Melanocyte of skin (primary cell): ENCODE results near the gene PPAT. TPM values are rescaled to one million over a fixed set of nuclear protein-coding genes. Genes with fewer than 3 reads are reported as not detected.

ENCODE experiments used
- total RNA-seq, 2 donors: library from RNA; depleted of rRNA; stranded (reverse); fragments of >200 nt; gene quantifications; 2 replicates each; pipeline ENCODE4 v1.2.3, GENCODE V29; 2012

The PPAT gene
- 10 to 100 TPM; 13.8 to 29.3 TPM for total RNA-seq

DNA sequence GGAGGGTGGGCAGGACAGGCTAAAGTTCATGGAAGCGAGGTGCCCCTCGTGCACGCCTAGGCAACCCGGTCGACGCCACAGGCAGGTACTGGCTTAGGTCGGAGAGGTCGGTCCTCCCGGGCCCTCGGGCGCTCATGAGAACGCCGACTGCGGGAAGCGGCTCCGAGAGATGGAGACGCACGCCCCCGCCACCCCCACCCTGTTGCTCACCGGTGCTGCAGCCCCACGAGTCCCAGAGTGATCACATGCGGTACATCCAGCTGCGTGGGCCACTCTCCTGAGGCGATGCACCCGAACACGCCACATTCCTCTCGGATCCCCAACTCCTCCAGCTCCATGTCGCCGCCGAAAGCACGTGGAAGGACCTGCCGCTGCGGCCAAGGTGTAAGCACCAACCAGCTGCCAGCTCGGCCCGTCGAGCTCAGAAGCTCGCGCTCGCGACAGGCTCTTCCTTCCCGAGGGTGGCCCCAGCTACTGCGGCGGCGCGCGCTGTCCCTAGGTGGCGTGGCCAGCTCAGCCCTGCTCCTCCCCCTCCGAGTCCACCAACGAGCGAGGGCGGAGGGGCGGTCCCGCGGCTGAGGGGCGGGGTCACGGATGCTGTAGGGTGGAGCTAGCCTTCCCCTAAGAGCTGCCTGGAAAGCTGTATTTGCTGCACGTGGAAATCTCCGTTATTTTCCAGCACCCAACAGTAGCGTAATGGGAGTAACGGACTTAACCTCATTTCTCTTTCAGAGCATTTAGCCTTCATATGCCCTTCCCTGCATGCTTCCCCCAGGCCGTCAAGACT lies at the start of gene PPAT:
Gene PPAT, minus strand, starts transcription at position 476 of the 787 bp plus-strand sequence. Its CDS starts 138 bp downstream, at position 338.

DNA sequence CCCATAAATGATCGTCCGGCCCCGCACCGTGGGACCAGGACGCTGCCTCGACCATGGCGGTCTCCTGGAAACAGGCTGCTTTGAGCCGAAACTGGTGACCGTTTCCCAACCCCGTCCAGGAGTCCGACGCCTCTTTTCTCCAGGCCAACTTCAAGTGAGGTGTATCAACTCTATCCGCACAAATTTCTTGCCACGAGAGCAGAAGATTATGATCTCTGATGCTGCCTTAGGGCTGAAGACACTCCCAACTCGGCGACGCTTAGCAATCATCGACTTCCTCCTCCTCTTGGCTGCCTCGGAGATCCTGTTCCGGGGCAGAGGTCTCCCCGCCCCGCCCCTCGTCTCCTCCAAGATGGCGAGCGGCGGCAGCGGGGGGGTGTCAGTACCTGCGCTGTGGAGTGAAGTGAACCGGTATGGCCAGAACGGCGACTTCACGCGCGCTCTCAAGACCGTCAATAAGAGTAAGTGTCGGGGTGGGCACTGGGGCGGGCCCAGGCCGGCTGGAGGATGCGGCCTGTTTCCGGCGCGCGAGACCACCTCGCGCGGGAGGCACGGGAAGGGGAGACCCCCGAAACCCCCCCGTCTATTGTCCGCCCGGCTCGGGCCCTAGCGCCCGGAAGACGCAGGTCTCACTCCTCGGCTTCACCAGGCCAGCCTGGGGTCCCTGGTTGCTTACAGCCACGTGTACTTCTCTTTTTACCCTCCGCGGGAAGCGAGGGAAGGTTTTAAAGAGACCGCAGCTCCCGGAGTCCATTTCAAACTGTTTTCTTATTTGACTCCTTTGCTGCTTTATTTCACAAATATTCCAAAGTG lies 32.1 kb upstream of the PPAT start, which contains the start of gene SRP72:
Gene SRP72, plus strand, starts transcription at position 334 of the 813 bp plus-strand sequence. Its CDS starts 19 bp downstream, at position 353.

DNA sequence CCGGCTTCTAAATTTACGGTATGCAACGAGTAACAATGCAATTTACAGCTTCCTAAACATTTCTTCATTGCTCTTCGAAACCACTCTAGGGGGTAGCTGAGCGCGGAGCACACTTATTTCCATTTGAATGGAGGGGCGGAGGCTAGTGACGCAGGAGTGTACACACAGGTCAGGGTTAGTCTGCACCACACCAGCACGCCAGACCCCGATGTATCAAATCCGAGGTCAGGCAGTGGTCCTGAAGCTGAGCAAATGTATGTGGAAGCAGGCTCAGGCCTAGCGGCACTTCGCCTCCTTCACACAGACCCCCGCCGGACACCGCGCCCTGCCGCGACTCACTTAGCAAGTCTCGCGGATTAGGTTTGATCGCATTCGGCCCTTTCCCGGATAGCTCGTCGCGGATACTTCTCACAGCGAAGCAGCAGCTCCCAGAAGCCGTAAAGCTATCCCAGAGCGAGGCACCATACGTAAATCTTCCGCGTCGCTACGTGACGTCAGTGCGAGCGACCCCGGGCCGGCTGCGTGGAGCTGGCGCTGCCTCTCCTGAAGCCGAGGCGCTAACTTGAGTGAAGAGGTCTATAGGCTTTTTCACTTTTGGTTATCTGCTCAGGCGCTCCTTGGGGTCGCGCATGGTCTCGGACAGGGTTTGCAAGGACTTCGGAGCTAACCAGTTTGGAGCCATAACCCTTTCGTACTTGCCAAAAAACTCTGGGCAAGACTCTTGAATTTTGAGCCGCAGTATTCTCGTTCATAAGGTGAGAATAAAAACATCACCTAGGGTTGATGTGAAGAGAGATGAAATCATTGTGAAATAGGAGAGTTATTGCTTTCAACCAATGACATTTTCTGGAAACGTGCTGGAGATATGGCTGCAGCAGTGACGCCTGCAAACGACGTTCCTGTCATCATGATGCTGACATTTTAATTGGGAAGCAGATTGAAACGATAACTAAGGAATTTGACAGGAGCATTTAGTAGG lies 48.1 kb downstream of the PPAT start, which contains the start of gene AASDH:
Gene AASDH, minus strand, starts transcription at position 469 of the 979 bp plus-strand sequence. CDS start 3,192 bp downstream, outside the sequence.

Other genes with a start within 250 kb of the PPAT start
- gene AASDH, start 48.1 kb downstream of the PPAT start, total RNA-seq, result 10 to 100 TPM; 13.0 to 13.1 TPM
- 10 to 100 TPM; 39.6 to 89.9 TPM for gene PAICS, start 645 bp upstream of the PPAT start, total RNA-seq
- gene SRP72, start 32.0 kb upstream of the PPAT start, total RNA-seq, result 10 to 100 TPM; 47.1 to 66.9 TPM
- gene ARL9, start 70.2 kb upstream of the PPAT start, total RNA-seq, result 1 to 10 TPM in 1 of 2 donors, under 1 TPM in 1; 0.33 to 2.4 TPM
- gene HOPX, start 245.7 kb upstream of the PPAT start, total RNA-seq, result not detected